OCI-LY3 (cell line): Measurements from ENCODE around the gene ZNF579.
"Not testable (repeated sequence)": the region's sequence is repeated elsewhere in the genome, so short reads cannot be mapped to it uniquely, and the experiment has no call there.

Experiments
- CTCF ChIP-seq: fragments of 200-600, 300-600 bp; sonication (generic); IDR thresholded peaks from 2 replicates; pipeline ENCODE4 v1.5.1; 2014; ENCODE audit warnings: antibody characterized with exemption, low read length, low read depth
- EZH2phosphoT487 ChIP-seq: fragments of 200-600 bp; shearing (Covaris generic); IDR thresholded peaks from 2 replicates; pipeline ENCODE4 v1.6.1; 2018; ENCODE audit warnings: antibody characterized with exemption, mixed run types, low read depth

GRCh38 chr19:55582284-55582683 lies 1.6 kb upstream of the ZNF579 start:
- TF ChIP-seq CTCF, EZH2phosphoT487: not testable (repeated sequence)
